Subcutaneous adipose tissue (tissue), 4 donors: ENCODE results near the gene SOCS2. TPM values are rescaled to one million over a fixed set of nuclear protein-coding genes. Genes with fewer than 3 reads are reported as not detected.

ENCODE experiments used
- total RNA-seq, 4 donors: library from RNA; depleted of rRNA; stranded (reverse); fragments of >200 nt; gene quantifications; one replicate each; pipeline ENCODE4 v1.1.0, GENCODE V29; 2016
- TF ChIP-seq, protein P1 (sequence below): fragments of 450-650 bp; IDR thresholded peaks from one replicate; pipeline ENCODE4 v1.5.1; 2016; ENCODE audit warnings: low read depth, mild to moderate bottlenecking, control low read depth, antibody characterized with exemption, moderate library complexity

Gene SOCS2
- total RNA-seq, 4 donors from 2014 or later, result 21.8 to 68.9 (median 42.7) TPM

DNA sequence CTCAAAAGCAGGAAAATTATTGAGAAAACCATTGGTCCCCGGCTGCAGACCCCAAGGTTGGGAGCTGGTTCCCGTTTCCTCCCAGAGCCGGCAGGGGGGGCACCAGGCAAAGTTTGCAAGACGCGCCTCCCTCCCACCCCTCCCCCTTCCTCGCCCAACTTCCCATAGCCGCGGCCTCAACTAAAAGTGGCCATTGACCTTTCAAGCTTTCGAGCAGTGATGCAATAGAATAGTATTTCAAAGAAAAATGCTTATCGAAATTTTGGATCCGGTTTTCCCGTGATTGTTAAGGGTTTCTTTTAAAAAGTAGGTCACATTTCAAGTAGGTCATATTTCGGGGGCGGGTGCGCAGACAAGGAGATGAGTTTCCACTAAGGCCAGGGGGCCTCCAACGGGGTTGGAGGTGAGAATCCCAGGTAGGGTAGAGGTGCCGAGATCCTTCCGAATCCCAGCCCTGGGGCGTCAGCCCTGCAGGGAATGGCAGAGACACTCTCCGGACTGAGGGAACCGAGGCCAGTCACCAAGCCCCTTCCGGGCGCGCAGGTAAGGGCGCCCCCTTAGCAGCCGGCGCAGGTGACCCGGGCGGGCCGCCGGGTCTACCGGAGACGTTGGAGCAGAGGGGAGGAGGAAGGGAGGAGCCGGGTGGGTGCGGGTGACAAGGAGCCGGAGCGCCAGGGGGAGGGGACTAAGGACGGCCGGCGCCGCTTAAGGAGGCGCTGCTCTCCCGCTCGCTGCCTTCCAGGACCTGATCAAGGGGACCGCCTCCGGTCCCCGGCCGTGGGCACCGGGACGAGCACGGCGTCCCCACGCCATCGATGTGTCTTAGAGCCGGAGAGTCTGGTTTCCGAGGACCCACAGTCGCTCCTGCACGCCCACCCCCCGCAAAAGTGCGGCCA lies 2.6 kb upstream of the SOCS2 start:
- TF ChIP-seq, protein P1, sequence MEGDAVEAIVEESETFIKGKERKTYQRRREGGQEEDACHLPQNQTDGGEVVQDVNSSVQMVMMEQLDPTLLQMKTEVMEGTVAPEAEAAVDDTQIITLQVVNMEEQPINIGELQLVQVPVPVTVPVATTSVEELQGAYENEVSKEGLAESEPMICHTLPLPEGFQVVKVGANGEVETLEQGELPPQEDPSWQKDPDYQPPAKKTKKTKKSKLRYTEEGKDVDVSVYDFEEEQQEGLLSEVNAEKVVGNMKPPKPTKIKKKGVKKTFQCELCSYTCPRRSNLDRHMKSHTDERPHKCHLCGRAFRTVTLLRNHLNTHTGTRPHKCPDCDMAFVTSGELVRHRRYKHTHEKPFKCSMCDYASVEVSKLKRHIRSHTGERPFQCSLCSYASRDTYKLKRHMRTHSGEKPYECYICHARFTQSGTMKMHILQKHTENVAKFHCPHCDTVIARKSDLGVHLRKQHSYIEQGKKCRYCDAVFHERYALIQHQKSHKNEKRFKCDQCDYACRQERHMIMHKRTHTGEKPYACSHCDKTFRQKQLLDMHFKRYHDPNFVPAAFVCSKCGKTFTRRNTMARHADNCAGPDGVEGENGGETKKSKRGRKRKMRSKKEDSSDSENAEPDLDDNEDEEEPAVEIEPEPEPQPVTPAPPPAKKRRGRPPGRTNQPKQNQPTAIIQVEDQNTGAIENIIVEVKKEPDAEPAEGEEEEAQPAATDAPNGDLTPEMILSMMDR, result no peak

DNA sequence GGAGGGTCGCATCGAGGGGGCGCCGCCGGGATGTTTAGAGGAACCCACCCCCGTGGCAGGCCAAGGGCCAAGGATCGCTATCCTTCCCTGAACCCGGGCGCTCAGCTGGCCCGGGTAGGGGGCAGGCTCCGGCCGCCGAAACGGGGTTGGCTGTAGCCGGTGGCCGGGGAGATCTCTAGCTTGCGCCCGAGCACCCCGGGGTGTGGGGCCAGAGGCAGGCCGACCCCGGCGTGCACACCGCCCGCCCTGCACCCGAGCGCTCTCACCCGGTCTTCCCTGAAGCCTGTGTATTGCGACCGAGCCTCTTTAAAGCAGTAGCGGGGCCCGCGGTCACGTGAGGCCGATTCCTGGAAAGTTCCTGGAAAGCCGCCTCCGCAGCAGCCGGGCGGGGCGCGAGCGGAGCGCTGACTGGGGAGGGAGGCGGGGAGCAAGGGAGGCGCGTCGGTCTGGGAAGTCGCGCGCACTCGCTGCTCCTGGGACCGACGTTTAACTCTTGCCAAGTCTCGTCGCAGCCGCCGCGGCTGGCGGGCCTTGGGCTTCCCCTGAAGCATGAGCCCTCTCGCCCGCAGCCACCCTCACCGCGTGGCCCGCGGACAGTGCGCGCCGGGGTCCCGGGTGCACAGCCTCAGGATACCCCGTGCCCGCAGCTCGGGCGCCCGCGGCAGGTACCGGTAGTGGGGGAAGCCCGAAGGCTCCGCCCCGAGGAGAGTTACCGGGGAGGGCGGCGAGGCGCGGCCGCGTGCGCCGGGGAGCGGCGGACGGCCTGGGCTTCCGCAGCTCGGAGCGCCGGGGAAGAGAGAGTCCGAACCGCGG lies 1.7 kb upstream of the SOCS2 start:
- TF ChIP-seq, protein P1, result no peak

DNA sequence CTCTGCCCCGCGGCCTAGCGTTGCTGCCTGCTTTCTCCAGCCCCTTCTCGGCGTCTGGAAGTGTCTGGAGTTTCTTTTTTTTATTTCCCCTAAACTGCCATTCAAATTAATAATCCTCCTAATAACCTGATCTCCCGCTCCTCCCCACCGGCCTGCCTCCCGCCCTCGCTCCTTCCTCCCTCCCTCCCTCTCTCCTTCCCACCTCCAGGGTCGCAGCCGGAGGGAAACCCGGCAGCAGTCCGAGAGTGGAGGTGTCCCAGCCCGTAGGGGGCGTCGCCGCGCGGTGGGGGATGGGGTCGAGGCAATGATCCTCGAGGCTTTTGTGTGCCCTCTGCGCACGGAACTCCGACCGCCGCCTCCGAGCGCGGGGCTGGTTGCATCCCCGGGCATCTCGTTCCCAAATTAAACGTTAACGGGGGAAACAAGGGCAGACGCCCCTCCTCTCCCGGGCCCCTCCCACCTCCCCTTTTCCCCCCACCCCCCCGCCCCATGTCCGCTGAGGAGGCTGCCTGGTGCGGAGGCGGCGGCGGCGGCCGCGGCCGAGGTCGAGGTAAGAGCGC lies 1.0 kb upstream of the SOCS2 start:
- TF ChIP-seq, protein P1, result no peak

GRCh38 chr12:93572712-93573551 lies 457 bp downstream of the SOCS2 start:
- TF ChIP-seq, protein P1, result no peak

DNA sequence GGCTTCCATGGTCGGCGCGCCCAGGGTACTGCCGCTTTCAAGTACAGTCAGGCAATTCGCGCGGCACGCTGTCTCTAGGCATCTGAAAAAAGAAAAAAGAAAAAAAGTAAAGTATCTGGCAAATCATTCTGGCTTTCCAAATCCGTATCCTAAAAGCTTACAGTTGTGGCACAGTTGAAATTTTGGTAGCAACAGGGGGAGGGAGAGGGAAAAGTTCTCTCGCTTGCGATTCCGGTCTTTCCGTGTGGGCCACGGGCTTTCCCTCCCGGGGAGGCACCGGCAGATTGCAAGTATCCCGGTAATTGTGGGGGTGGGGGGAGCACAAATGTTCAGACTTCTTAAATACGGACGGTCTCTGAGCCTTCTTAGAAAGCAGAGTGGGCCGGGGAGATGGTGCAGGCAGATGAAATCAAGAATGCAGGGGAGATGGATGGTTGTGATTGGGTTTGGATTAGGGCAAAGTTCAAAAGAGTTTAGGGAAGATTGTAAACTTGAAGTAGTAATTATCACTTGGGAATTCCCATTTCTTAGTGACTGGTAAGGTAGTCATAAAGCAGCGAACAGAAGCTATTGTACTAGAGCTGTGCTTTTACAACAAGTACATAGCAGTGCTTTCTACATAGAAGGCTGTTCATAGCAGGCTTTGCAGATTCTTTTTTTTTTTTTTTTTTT lies 1.2 kb downstream of the SOCS2 start:
- TF ChIP-seq, protein P1, result no peak

- TF ChIP-seq, protein P1, result no peak
Observed at GRCh38 chr12:93577222-93577621, 4.7 kb downstream of the SOCS2 start.
